ENCODE results near the gene VASN.

VASN gene

GRCh38 chr16:4426021-4426684, 54.5 kb downstream of the VASN start:
- no peak for DNase-seq (ENCODE audit: low read depth in 2 of 2)

- DNase-seq (ENCODE audit: low read depth in 2 of 2): no peak
Measured at GRCh38 chr16:4426722-4427372, 55.2 kb downstream of the VASN start.

GRCh38 chr16:4428500-4428899, 56.9 kb downstream of the VASN start:
- no peak for DNase-seq (ENCODE audit: low read depth in 2 of 2)

DNA sequence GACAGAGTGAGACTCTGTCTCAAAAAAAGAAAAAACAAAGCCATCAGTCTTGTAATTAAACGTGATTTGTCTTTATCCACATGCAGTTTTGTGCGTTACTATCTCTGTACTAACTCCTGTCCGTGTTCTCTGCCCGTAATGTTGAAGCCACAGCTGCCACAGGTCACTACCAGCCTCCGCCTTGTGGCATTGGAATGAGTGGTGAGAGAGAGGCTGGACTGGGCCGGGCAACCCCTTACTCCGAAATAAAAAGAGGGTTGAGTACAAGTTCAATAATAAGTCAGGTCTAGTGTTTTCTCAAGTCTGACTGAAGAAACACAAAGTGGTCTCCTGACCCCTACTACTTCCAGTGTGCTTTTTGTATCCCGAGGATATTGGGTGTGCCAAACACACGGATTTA, 59.4 kb downstream of the VASN start:
- no peak for DNase-seq (ENCODE audit: low read depth in 2 of 2)
